NK-92 treated with Interleukin-12 subunit alpha and Interleukin-12 subunit beta, amount 100 ng/mL, for 24 hours (cell line): ENCODE data around the gene CAMKMT.

Experiments
- DNase-seq: peaks from one replicate; lab custom pipeline; 2025; lab: John Stamatoyannopoulos, UW

Gene CAMKMT

DNA sequence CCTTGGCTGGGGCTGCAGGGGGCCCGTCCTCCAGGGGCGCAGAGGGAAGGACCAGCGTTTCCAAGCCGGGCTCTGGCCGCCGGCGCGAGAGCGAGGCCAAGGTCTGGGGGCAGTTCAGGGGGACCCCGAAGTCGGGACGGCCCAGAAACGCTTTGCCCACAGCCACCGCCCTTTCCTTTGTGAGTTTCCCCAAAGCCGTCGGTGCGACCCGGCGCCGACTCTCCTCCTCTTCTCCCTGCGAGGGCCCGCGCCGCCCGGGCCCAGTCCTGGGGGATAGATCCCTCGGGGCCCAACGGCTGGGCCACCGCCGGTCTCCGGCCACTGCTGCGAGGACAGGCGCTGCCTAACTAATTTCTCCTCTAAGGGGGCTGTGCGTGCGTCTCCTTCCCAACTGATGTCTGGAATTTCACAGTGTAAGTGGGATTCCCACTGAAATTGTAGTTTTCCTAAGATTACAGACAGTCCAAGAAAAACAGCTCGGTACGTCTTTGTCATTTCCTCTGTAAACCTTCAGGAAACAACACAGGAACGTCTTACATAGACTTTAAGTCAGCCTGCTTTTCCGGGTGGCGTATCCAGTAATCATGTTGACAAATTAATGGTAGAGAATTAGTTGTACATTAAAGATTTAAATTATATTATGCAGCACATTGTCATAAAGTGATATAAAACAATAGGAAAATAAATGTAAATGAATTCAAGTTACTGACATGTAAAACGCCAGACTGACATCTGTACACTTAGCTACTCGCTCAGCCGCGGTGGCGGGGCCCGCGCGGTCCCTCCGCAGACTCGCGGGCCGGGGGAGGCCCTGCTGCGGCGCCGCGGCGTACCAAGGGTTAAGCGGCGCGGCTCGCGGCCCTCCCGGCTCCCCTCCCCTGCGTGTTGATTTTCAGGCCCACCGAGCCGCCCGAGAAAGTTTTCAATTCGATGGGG lies 440.4 kb downstream of the CAMKMT start:
- no peak for DNase-seq

DNA sequence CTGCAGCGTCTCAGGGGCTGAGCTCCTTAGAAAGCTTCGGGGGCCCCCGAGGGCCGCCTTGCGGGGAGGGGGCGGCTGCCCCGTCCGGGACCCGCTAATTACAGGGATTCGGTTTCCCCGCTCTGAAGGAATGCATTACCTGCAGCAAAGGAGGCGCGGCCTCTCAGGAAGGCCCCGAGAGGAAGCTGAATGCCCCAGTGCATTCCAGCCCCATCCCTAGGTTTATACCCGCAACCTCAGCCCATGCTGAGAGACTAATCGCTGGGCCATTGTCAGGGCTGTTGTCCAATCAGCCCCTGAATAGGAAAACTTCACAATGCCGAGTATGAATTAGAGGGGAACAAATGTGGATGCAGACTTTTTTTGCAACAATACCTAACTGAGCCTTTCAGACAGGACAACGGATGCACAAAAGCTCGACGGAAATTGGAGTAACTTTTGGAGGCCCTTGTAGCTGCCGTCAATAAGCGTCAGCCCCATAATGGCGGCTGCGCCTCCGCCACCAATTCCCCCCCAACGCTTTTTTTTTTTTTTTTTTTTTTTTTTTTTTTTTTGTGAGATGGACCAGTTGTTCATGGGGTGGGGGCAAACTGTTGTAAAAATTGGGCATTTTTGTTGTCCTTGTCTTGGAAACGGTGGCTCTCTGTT lies 441.2 kb downstream of the CAMKMT start:
- DNase-seq: no peak

DNA sequence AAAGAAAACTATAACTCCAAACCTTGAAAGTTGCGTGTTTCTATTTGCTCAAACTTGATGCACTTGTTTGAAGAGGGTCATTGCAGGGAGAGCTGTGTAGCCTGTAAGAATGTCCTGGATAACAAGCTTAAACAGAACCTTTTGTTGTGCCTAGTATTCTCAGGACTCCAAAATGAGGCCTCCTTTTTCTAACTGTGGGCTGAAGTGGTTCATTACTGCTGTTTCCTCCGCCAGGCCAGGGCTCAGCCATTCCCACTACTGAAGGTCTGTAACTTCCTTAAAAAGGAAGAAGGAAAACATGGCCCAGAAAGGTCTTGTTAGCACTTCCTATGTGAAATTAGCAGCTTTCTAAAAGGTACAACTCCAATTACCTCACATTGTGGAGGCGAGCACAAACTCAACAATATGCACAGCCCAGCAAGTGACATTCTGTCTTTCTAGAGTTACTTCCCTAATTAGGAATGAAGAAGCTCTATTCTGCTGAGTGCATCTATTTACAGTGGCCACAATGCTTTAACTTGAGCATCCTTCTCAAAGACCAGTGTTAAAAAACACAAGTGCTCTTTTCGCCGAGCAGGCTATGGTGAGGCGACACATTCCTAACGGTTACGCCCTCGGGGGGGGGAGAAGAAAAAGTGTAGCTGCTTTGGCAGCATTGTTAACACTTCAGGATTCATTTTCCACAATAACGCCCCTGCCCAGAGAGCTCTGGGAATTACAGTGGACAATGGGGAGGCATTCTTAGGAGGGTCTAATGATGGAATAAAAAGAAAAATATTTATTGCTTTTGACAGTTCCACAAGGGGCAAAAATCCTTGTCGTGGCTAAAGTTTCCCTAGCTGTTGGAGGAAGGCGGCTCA lies 442.9 kb downstream of the CAMKMT start:
- no peak for DNase-seq

DNA sequence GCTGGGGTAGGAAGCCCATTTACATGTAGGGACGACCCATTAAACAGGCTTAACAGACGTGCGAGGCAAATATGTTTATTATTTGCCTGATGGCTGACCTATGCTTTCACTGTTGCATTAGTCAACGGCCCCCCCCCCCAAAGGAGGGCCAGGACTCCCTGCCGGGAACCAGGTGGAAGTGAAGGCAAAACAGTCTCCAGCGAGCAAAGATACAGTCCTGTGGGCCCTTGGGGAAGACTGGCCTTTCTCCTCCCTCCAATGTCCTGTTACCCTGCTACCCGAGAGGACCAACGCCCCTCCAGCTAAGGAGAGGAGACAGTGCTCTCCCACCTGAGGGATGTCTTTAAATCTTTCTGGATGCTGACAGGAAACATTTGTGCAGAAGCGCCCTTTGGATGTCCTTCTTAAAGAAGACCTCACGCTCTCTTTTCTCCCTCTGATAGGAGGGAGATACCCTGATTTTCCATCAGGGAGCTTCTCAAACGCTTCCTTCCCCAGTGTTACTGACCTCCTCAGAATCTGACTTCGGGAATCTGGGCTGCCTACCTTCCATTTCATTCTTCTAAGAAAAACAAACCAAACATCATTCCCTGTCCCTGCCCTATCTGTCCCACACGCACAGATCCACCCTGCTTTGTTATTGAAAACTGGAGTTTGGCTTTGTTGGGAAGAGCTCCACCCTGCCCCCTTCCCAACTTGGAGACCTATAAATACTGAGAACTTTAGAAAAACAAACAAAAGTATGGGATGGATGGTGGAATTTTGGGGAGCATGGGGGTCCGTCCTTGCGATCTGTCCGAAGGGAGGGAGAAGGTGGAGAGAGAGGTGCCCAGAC lies 443.9 kb downstream of the CAMKMT start:
- no peak for DNase-seq

DNA sequence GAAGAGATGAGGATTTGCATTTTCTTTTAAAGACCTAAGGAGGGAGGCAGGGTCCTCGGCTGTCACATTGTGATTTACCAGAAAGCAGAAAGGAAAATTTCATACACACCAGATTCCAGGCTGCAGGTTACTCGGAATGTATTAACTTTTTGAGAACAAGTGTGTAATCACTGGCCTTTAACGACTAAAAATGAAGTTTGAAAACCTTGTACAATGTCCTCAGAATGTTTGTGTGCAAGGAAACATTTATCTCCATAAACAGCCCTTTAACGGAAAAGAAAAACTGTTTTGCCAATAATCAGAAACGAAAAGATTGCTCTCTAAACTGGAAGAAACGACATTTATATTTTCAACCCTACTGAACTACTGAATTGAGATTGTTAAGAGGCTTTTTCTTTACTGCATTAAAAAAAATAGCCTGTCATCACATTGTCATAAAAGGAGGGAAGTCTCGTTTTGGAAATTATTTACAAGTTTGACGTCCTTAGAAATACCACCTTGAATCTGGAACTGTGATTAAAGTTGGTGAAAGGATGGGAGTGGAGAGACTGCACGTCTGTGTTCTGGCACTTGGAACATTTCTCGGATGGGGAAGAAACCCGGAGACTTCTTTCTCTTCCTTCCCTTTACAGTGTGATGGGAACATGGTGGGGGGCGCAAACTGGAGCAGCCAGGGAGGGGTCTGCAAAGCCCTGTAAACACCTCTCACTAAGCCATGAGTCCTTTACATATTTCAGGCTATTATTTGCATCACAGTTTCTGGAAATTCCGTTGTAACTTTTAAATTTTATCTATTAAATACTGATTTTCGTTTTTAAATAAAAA lies 445.7 kb downstream of the CAMKMT start:
- no peak for DNase-seq

DNA sequence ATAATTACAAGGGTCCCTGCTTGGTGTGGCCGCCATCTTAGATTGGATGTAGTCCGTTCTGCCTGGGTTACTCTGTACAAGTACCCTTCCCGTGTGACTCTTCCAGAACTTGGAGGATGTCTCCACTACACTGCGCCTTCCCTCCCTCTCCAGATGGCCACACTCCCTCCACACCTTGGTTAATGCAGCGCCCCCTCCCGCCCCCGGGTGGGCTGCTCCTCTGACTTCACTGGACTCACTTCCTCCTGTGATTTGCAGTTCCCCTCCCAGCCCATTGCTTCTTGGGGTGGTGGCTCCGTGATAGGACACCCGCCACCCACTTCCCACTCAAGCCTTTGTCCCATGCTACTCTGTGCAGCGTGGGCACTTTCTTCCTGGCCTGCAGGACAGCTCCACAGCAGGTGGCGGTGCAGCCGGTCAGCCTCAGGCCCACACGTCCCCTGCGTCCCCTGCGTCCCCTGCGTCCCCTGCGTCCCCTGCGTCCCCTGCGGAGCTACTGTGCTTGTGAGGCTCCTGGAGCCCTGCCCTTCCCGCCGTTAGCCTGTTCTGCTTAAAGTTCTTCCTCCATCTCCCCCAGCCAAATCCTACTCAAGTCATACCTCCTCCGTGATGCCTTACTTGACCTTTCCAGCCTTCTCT lies 449.3 kb downstream of the CAMKMT start:
- no peak for DNase-seq

- no peak for DNase-seq
These were observed 451.4 kb downstream of the CAMKMT start for GRCh38 chr2:44813165-44813564.

- DNase-seq: no peak
These were observed 451.9 kb downstream of the CAMKMT start for GRCh38 chr2:44813658-44814057.

- no peak for DNase-seq
These were observed 455.5 kb downstream of the CAMKMT start for GRCh38 chr2:44817256-44817655.

GRCh38 chr2:44817673-44818335 lies 456.1 kb downstream of the CAMKMT start:
- no peak for DNase-seq

GRCh38 chr2:44819061-44819460 lies 457.3 kb downstream of the CAMKMT start:
- DNase-seq: no peak

DNA sequence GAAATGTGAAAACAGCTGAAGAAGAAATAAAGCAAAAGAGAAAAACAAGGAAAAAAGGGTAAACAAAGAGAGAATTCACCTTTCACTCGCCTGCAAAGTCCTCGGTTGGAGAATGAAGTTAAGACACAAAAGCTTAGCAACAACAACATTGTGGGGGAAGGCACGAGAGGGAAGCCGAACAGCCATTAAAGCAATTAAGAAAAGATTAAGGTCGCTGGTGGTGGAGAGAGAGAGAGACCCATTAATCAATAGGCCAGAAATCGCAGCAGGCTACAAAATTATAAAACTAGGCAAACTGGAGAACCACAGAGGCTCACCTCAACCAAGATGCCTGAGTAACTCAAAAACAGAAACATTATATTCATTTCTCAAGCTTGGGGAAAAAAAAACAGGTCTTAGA lies 459.8 kb downstream of the CAMKMT start:
- DNase-seq: no peak

- no peak for DNase-seq
These were observed 460.4 kb downstream of the CAMKMT start for GRCh38 chr2:44822174-44822573.
